Activated CD4-positive, alpha-beta T cell treated with anti-CD3 and anti-CD28 coated beads for 36 hours (primary cell): ENCODE measurements around the gene GFRAL. TPM values are rescaled to one million over a fixed set of nuclear protein-coding genes. Genes with fewer than 3 reads are reported as not detected.

Experiments
- ATAC-seq: fragments of 200-7000 bp; cut with Tn5 transposase; one replicate; pipeline ENCODE4 v1.10.0; 2021; ENCODE audit warnings: mild to moderate bottlenecking, moderate library complexity
- CTCF ChIA-PET: fragments of 350-600 bp; sonication (Branson Sonifier 250); formaldehyde crosslinking; loops from one replicate; lab custom pipeline; 2021; ENCODE audit warnings: antibody characterized with exemption; lab: Charles Lee
- POLR2A ChIA-PET: fragments of 350-600 bp; sonication (Branson Sonifier 250); formaldehyde crosslinking; loops from one replicate; lab custom pipeline; 2021; ENCODE audit warnings: antibody characterized with exemption, inconsistent platforms; lab: Charles Lee
- DNase-seq: peaks from one replicate; pipeline ENCODE4 v3.0.0-alpha.2; 2020
- H3K27ac Mint-ChIP-seq: one replicate; pipeline ENCODE4 v1.8.0; 2021; ENCODE audit warnings: mixed read lengths
- H3K27me3 Mint-ChIP-seq: one replicate; pipeline ENCODE4 v1.8.0; 2021; ENCODE audit warnings: mixed read lengths
- H3K36me3 Mint-ChIP-seq: one replicate; pipeline ENCODE4 v1.8.0; 2021; ENCODE audit warnings: low read depth, mixed read lengths
- H3K4me1 Mint-ChIP-seq: one replicate; pipeline ENCODE4 v1.8.0; 2021; ENCODE audit warnings: mixed read lengths
- H3K4me3 Mint-ChIP-seq: one replicate; pipeline ENCODE4 v1.8.0; 2021; ENCODE audit warnings: mild to moderate bottlenecking, moderate library complexity, mixed read lengths
- H3K9me3 Mint-ChIP-seq: one replicate; pipeline ENCODE4 v1.8.0; 2021; ENCODE audit warnings: low read depth, mixed read lengths
- intact Hi-C, 2 experiments: fragments of 100-400 bp; cut with DNase I in 1 of 2; cut with micrococcal nuclease in 1 of 2; formaldehyde crosslinking; loops; one replicate each; pipeline versions ENCODE4 v1.14.2 to v1.15.1; 2022 to 2024; cut with DNase I, micrococcal nuclease
- total RNA-seq, 2 experiments: library from RNA; stranded (reverse); gene quantifications; one replicate each; pipeline ENCODE4 v1.2.3, GENCODE V29; 2021

Gene GFRAL
- total RNA-seq, 2 experiments from 2014 or later: not detected

DNA sequence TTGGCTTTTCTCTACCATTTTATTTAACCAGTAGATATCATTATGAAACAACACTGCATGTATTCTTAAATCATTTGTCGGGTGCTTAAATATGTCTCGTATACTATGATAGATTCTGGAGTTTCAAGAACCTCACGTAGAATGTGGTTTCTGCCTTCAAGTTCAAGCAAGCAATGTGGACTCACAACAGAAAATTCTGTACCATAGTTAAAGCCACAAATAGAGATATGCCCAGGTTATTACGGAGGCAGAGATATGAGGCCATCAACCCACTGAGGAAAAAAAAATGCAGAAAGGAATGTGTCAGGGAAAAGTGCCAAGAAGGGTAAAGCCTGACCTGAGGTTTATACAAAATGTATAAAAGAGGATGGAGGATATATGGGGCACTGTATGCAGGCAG lies 109.9 kb downstream of the GFRAL start:
- no peak overlapping the region for H3K27ac Mint-ChIP-seq
- H3K36me3 Mint-ChIP-seq: no peaks in the 10 kb centered on the region
- CTCF ChIA-PET: no interaction called here
- H3K27me3 Mint-ChIP-seq: no peaks in the 10 kb centered on the region
- ATAC-seq (no peak), DNase-seq (no peak)
- H3K4me3 Mint-ChIP-seq: no peak overlapping the region
- H3K9me3 Mint-ChIP-seq: no peaks in the 10 kb centered on the region
- intact Hi-C loops: no loop called here
- H3K4me1 Mint-ChIP-seq: no peaks in the 10 kb centered on the region
- POLR2A ChIA-PET: no interaction called here

DNA sequence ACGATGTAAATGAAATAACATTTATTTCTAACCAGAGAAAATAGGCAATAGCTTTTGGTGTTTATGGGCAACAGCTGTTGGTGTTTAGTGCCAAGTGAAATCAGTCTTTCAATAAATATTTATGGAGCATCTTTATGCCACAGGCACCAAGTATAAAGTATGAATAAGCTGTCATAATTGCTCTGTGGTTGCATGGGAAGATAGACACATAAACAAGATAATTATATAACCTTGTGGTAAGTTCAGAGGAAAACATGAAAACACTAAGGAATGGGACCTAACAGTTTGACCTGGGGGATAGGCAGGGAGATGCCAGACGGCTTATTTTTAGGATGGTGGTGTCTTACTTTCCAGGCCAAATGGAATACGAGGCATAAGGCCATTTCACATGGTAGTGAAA lies 110.9 kb downstream of the GFRAL start:
- no peaks in the 10 kb centered on the region for H3K4me1 Mint-ChIP-seq
- H3K27ac Mint-ChIP-seq: no peak overlapping the region
- POLR2A ChIA-PET: no interaction called here
- H3K9me3 Mint-ChIP-seq: no peaks in the 10 kb centered on the region
- DNase-seq: no peak
- intact Hi-C loops: no loop called here
- H3K36me3 Mint-ChIP-seq: no peaks in the 10 kb centered on the region
- H3K27me3 Mint-ChIP-seq: no peaks in the 10 kb centered on the region
- no peak overlapping the region for H3K4me3 Mint-ChIP-seq
- CTCF ChIA-PET: no interaction called here
- no peak for ATAC-seq

DNA sequence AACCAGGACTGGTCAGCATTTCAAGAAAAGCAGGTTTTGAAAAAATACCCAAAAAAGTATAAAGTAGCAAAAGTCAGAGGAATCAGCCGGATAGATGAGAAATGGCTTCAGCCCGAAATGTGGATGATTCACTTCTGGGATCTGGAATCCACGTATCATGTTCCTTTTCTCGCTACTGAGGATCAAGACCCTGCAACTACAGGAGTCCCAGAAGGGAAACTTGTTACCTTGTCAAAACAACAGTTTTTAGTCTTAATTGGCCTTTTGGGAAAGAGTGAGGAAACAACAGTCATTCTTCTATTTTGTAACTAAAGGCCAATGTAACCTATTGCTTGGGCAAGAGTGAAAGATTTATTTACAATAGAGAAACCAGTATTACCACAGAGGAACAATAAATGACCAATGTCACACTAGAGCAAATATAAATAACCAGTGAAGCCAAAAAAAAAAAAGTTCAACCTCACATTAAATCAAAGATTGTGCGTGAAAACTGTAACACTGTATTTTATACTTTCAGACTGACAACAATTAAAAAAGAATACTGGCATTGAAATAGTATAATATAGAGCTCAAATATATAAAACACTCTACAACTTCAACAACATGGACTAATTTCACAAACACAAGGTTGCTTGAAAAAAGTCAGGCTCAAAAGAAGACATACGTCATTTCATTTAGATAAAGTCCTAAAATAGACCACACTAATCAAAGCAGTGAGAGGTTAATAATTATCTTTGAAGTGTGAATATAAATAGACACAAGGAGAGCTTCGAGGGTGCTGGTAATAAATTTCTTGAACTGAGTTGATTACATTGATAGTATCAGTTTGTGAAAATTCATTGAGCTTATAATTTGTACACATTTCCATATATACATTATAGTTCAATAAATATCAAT lies 116.2 kb downstream of the GFRAL start:
- ATAC-seq: no peak
- H3K27me3 Mint-ChIP-seq: no peaks in the 10 kb centered on the region
- no peak overlapping the region for H3K4me3 Mint-ChIP-seq
- H3K36me3 Mint-ChIP-seq: no peaks in the 10 kb centered on the region
- H3K9me3 Mint-ChIP-seq: peaks cover 2% of the 10 kb centered on the region
- ChIA-PET POLR2A (no interaction called here), CTCF (no interaction called here)
- intact Hi-C loops: loop anchor here in 1 of 2 experiments (2.0 to 10.0 kb wide), 2 partner anchors 443 to 851 kb away; no protein-coding TSS in a partner anchor
- no peak for DNase-seq
- no peak overlapping the region for H3K27ac Mint-ChIP-seq
- H3K4me1 Mint-ChIP-seq: no peaks in the 10 kb centered on the region

DNA sequence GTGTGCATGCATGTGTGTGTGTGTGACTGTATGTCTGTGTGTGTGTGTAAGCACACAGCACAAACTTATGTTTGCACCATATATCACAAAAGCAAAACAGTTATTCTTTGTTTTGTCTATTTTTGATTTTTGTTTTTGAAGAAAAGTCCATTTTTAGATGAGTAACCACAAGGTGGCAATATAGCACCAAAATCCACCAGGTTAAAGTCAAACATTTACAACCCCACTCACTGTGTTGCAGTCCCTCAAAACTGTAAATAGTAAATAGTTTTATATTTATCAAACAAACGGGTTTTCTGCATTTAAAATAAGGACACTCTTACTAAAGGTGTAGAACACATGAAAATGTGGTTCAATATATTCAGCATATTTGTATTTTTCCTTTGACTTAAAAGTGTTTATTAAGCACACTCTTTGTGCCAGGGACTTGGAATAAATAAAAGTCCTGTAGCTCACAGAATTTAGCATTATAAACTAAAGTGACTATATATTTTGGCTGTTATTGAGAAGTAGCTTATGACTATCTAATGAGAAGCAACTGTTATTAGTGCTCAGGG lies 118.5 kb downstream of the GFRAL start:
- Mint-ChIP-seq H3K9me3 (peaks cover 2% of the 10 kb centered on the region), H3K27ac (no peak overlapping the region), H3K36me3 (no peaks in the 10 kb centered on the region), H3K27me3 (no peaks in the 10 kb centered on the region), H3K4me1 (no peaks in the 10 kb centered on the region), H3K4me3 (no peak overlapping the region)
- ChIA-PET POLR2A (no interaction called here), CTCF (interaction anchor here (0.5 to 1.2 kb wide), 3 partner anchors 27 to 905 kb away, joined by 3 read pairs; no protein-coding TSS in a partner anchor)
- intact Hi-C loops: loop anchor here in 1 of 2 experiments (2.0 to 10.0 kb wide), 2 partner anchors 441 to 849 kb away; no protein-coding TSS in a partner anchor
- ATAC-seq (no peak), DNase-seq (no peak)

DNA sequence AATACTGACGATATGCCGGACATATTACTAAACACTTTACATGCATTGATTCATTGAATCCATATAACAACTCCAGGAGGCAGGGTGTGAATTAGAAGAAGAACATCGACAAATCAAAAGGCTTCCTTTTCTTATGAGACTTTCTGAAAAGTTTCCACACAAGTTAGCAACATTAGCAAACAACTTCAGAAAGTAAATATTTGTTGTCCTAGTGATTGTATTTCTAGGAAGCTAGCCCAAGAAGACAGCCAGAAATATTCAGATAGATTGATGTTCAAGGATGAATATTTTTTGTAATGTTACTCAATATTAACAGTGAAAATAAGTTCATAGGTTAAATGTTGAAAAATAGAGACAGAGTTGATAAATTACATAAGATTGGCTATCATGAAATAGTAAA lies 120.6 kb downstream of the GFRAL start:
- CTCF ChIA-PET: no interaction called here
- H3K36me3 Mint-ChIP-seq: no peaks in the 10 kb centered on the region
- peaks cover 2% of the 10 kb centered on the region for H3K9me3 Mint-ChIP-seq
- no peak overlapping the region for H3K27ac Mint-ChIP-seq
- ATAC-seq: no peak
- H3K4me1 Mint-ChIP-seq: no peaks in the 10 kb centered on the region
- H3K27me3 Mint-ChIP-seq: no peaks in the 10 kb centered on the region
- POLR2A ChIA-PET: no interaction called here
- DNase-seq: no peak
- no peak overlapping the region for H3K4me3 Mint-ChIP-seq
- intact Hi-C loops: loop anchor here in 1 of 2 experiments (10.0 kb wide), 1 partner anchor 847 kb away; no protein-coding TSS in a partner anchor

DNA sequence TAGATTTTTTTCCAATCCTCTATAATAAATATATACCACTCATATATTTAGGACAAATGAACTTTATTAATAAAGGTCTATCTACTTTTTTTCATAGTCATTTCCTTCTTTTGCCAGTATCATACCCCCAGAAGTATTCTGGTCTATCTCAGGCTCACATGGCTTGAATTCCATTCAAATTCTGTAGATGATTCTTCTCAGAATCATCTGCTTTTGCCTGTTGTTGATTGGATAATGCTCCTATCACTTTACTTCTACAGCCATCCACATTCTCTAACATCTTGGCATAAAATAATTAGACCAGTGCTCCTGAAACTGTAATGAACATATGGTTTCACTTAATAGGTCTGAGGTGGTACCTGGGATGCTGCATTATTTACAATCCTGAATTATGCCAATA lies 121.2 kb downstream of the GFRAL start:
- ATAC-seq (no peak), DNase-seq (no peak)
- POLR2A ChIA-PET: no interaction called here
- intact Hi-C loops: loop anchor here in 1 of 2 experiments (10.0 kb wide), 1 partner anchor 846 kb away; no protein-coding TSS in a partner anchor
- Mint-ChIP-seq H3K27ac (no peak overlapping the region), H3K27me3 (no peaks in the 10 kb centered on the region), H3K9me3 (peaks cover 2% of the 10 kb centered on the region), H3K4me3 (no peak overlapping the region), H3K4me1 (no peaks in the 10 kb centered on the region), H3K36me3 (no peaks in the 10 kb centered on the region)
- CTCF ChIA-PET: no interaction called here

DNA sequence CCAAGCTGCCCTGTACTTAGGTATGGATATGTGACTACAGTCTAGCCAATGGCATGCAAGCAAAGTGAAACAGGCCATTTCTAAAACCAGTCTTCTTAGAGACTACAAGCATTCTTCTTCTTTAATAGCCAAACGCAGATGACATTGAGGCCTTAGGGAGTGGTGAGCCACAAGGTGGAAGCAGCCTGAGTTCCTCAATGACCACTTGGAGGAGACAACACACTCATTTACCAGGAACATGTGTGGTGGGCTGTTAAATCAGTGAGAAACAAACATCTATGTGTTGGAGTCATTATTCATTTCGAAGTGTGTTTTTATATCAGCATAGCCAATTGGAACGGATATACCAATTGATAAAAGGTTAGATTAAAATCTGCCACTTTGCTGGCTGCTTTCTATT lies 122.0 kb downstream of the GFRAL start:
- POLR2A ChIA-PET: no interaction called here
- H3K9me3 Mint-ChIP-seq: peaks cover 2% of the 10 kb centered on the region
- no peaks in the 10 kb centered on the region for H3K36me3 Mint-ChIP-seq
- ATAC-seq: no peak
- intact Hi-C loops: loop anchor here in 1 of 2 experiments (10.0 kb wide), 1 partner anchor 846 kb away; no protein-coding TSS in a partner anchor
- H3K27ac Mint-ChIP-seq: no peak overlapping the region
- no peak for DNase-seq
- H3K4me1 Mint-ChIP-seq: no peaks in the 10 kb centered on the region
- H3K4me3 Mint-ChIP-seq: no peak overlapping the region
- H3K27me3 Mint-ChIP-seq: no peaks in the 10 kb centered on the region
- CTCF ChIA-PET: no interaction called here

DNA sequence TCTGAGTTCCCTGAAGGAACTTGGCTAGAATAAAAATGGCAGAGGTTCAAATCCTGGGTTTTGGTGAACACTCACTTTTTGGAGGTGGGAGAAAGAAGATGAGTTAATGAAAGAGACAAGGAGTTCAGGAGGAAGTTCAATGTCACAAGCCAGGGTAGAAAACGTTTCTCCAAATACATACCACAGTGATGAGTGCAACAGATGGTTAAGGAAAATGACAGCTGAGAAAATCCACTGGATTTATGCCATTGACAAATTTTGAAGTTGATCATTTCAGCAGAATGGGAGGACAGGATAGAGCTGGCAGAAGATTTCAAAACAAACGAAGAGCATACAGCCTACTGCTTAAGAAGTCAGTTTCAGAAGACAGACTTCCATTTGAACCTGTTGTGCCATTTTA lies 122.7 kb downstream of the GFRAL start:
- Mint-ChIP-seq H3K4me3 (no peak overlapping the region), H3K4me1 (no peaks in the 10 kb centered on the region), H3K27me3 (no peaks in the 10 kb centered on the region), H3K36me3 (no peaks in the 10 kb centered on the region), H3K9me3 (peaks cover 2% of the 10 kb centered on the region), H3K27ac (no peak overlapping the region)
- DNase-seq: no peak
- POLR2A ChIA-PET: no interaction called here
- intact Hi-C loops: no loop called here
- CTCF ChIA-PET: no interaction called here
- ATAC-seq: no peak

Other genes starting within 250 kb of the GFRAL start
- not detected for gene HCRTR2, start 153.0 kb upstream of the GFRAL start, total RNA-seq